K562 (cell line): ENCODE measurements around the gene RMI1. TPM values are rescaled to one million over a fixed set of nuclear protein-coding genes. Genes with fewer than 3 reads are reported as not detected.

Experiments
- ATAC-seq: fragments of 200-7000 bp; cut with Tn5 transposase; 3 replicates; pipeline ENCODE4 v1.9.1; 2020; ENCODE audit warnings: moderate library complexity
- BruUV-seq: library from RNA; stranded (reverse); fragments of 400-500 nt; replicated peaks from 2 replicates; lab custom pipeline; 2021; lab: Mats Ljungman, UMichigan
- CTCF ChIA-PET: fragments of 300-600 bp; formaldehyde crosslinking; extraction: SDS; loops from one replicate; lab custom pipeline; 2021; ENCODE audit warnings: low intra/inter-chr PET ratio; lab: Yijun Ruan, JAX
- POLR2A ChIA-PET: fragments of 300-600, 350-650 bp; sonication (Branson Sonifier 250); formaldehyde crosslinking; extraction: SDS; loops from one replicate; lab custom pipeline; 2021; ENCODE audit warnings: antibody characterized with exemption, inconsistent platforms; lab: Yijun Ruan, JAX
- DNase-seq, 4 experiments: peaks; one replicate each; pipeline versions ENCODE4 v3.0.0 to v3.0.0-alpha.2; 2011 to 2018; ENCODE audit warnings: low spot score in 3 of 4, mixed read lengths in 3 of 4; ENCODE audit errors: extremely low read depth in 1 of 4
- FAIRE-seq: peaks from 2 replicates; lab custom pipeline; 2011; peaks lifted over from hg19 to GRCh38; lab: Jason Lieb, UNC
- H2AFZ ChIP-seq: 2 replicates; pipeline ENCODE4 v1.6.0; 2011; ENCODE audit warnings: low read depth, low read length, control low read depth, inconsistent platforms
- H3K27ac ChIP-seq: fragments of 200-600 bp; 3 replicates; pipeline ENCODE4 v1.8.0; 2011; ENCODE audit warnings: low read depth, mild to moderate bottlenecking, control low read depth, inconsistent platforms, low read length, moderate library complexity, mixed read lengths; ENCODE audit errors: extremely low read depth
- H3K27me3 ChIP-seq, 2 experiments: fragments of 300-600 bp in 1 of 2; 2 replicates in 1 of 2; 3 replicates in 1 of 2; pipeline versions ENCODE4 v1.6.0 to v1.8.0; 2011; ENCODE audit warnings: inconsistent platforms in 2 of 2, low read length in 2 of 2, mild to moderate bottlenecking in 1 of 2, mixed read lengths in 1 of 2, moderate library complexity in 1 of 2; ENCODE audit not compliant: control insufficient read depth in 2 of 2, insufficient read depth in 2 of 2
- H3K36me3 ChIP-seq: fragments of 300-600 bp; 3 replicates; pipeline ENCODE4 v1.8.0; 2011; ENCODE audit warnings: mild to moderate bottlenecking, low read length, inconsistent platforms; ENCODE audit not compliant: control insufficient read depth, insufficient read depth
- H3K4me1 ChIP-seq, 2 experiments: fragments of 200-600 bp in 1 of 2; replicated peaks in 1 of 2; 2 replicates in 1 of 2; 3 replicates in 1 of 2; pipeline versions ENCODE4 v1.5.1 to v1.8.0; 2011; ENCODE audit warnings: inconsistent platforms in 2 of 2, low read length in 2 of 2, mild to moderate bottlenecking in 1 of 2, mixed read lengths in 1 of 2, moderate library complexity in 1 of 2; ENCODE audit not compliant: control insufficient read depth in 2 of 2, insufficient read depth in 2 of 2
- H3K4me2 ChIP-seq: 2 replicates; pipeline ENCODE4 v1.6.1; 2011; ENCODE audit warnings: low read length, control low read depth, inconsistent platforms, mixed read lengths; ENCODE audit not compliant: insufficient read depth
- H3K4me3 ChIP-seq: fragments of 200-600 bp; sonication (generic), shearing (Covaris generic); 2 replicates; pipeline ENCODE4 v1.5.1; 2016; ENCODE audit warnings: control low read depth, inconsistent platforms
- H3K79me2 ChIP-seq: fragments of 200-600 bp; 3 replicates; pipeline ENCODE4 v1.8.0; 2011; ENCODE audit warnings: low read length, inconsistent platforms; ENCODE audit not compliant: control insufficient read depth, insufficient read depth
- H3K9ac ChIP-seq, 2 experiments: 2 replicates each; pipeline versions ENCODE4 v1.6.0 to v1.6.1; 2011; ENCODE audit warnings: low read depth in 2 of 2, low read length in 2 of 2, control low read depth in 1 of 2, inconsistent platforms in 1 of 2, mild to moderate bottlenecking in 1 of 2, mixed read lengths in 1 of 2; ENCODE audit not compliant: insufficient read depth in 1 of 2
- H3K9me1 ChIP-seq: one replicate; pipeline ENCODE4 v1.6.0; 2011; ENCODE audit warnings: inconsistent platforms, mild to moderate bottlenecking, low read length, moderate library complexity; ENCODE audit not compliant: control insufficient read depth, insufficient read depth
- H3K9me3 ChIP-seq: replicated peaks from 2 replicates; pipeline ENCODE4 v1.5.1; 2011; ENCODE audit warnings: low read depth, low read length, inconsistent platforms; ENCODE audit not compliant: control insufficient read depth, insufficient read depth
- H4K20me1 ChIP-seq: replicated peaks from 2 replicates; pipeline ENCODE4 v1.6.1; 2011; ENCODE audit warnings: low read length, inconsistent platforms, mixed read lengths; ENCODE audit not compliant: control insufficient read depth, insufficient read depth
- ATF7 ChIP-seq: fragments of 450-650 bp; IDR thresholded peaks from 2 replicates; pipeline ENCODE4 v1.7.1; 2014; ENCODE audit warnings: mild to moderate bottlenecking, moderate library complexity
- BCOR ChIP-seq: fragments of 450-650 bp; IDR thresholded peaks from 2 replicates; pipeline ENCODE4 v1.6.1; 2016
- CHD4 ChIP-seq: fragments of 200-600 bp; sonication (generic); IDR thresholded peaks from 3 replicates; pipeline ENCODE4 v1.6.1; 2012; ENCODE audit warnings: low read depth, mild to moderate bottlenecking, mixed read lengths, low read length, inconsistent platforms; ENCODE audit not compliant: insufficient read depth, insufficient replicate concordance, poor library complexity, severe bottlenecking
- KLF13 ChIP-seq: fragments of 450-650 bp; IDR thresholded peaks from 2 replicates; pipeline ENCODE4 v1.6.1; 2016; ENCODE audit warnings: missing genetic modification characterization, low read depth, mild to moderate bottlenecking, missing compliant biosample characterization, moderate library complexity, borderline replicate concordance
- MYNN ChIP-seq, 2 experiments: sonication (generic); formaldehyde crosslinking in 1 of 2; IDR thresholded peaks; 2 replicates each; pipeline versions ENCODE4 v1.5.0 to v1.6.1; 2016 to 2020; ENCODE audit warnings: antibody characterized with exemption in 1 of 2, missing genetic modification reagents in 1 of 2
- NCOA2 ChIP-seq, 2 experiments: fragments of 450-650 bp; IDR thresholded peaks; 2 replicates each; pipeline ENCODE4 v1.6.1; 2018; ENCODE audit warnings: mild to moderate bottlenecking in 2 of 2, moderate library complexity in 1 of 2; ENCODE audit not compliant: partially characterized antibody in 2 of 2
- NR1H2 ChIP-seq: sonication (generic); formaldehyde crosslinking; IDR thresholded peaks from 2 replicates; pipeline ENCODE4 v1.4.0; 2020; ENCODE audit warnings: mild to moderate bottlenecking, missing genetic modification reagents
- NR3C1 ChIP-seq: sonication (generic); formaldehyde crosslinking; IDR thresholded peaks from 2 replicates; pipeline ENCODE4 v1.8.1; 2022; ENCODE audit warnings: missing genetic modification reagents
- PHF20 ChIP-seq: fragments of 450-650 bp; IDR thresholded peaks from 2 replicates; pipeline ENCODE4 v1.6.1; 2018; ENCODE audit not compliant: partially characterized antibody
- POLR3A ChIP-seq: IDR thresholded peaks from 2 replicates; pipeline ENCODE4 v1.6.1; 2011; ENCODE audit warnings: borderline replicate concordance, mild to moderate bottlenecking, moderate library complexity; ENCODE audit not compliant: insufficient read length, insufficient read depth; ENCODE audit errors: extremely low read depth
- PREB ChIP-seq: sonication (generic); formaldehyde crosslinking; IDR thresholded peaks from 2 replicates; pipeline ENCODE4 v1.8.1; 2023; ENCODE audit warnings: mild to moderate bottlenecking, missing genetic modification reagents
- RERE ChIP-seq: sonication (generic); formaldehyde crosslinking; IDR thresholded peaks from 2 replicates; pipeline ENCODE4 v1.8.0; 2023; ENCODE audit warnings: missing genetic modification reagents, mild to moderate bottlenecking, borderline replicate concordance
- TAL1 ChIP-seq: fragments of 450-650 bp; IDR thresholded peaks from 2 replicates; pipeline ENCODE4 v1.6.1; 2016; ENCODE audit warnings: mild to moderate bottlenecking
- ZBTB5 ChIP-seq: fragments of 450-650 bp; IDR thresholded peaks from 2 replicates; pipeline ENCODE4 v1.6.1; 2017; ENCODE audit warnings: antibody characterized with exemption
- ZNF696 ChIP-seq: fragments of 250-450 bp; sonication (Bioruptor Pico); conservative IDR thresholded peaks from 2 replicates; pipeline ENCODE4 v1.4.0; 2020; ENCODE audit warnings: mild to moderate bottlenecking, moderate library complexity
- WGBS: fragments of 100-300 bp; shearing (Covaris generic); methylation state at CpG from one replicate; pipeline ENCODE4 v1.1.6; 2016; ENCODE audit warnings: low coverage, mixed read lengths; ENCODE audit not compliant: insufficient coverage; ENCODE audit errors: missing lambda C conversion rate; 5-methylcytosine and 5-hydroxymethylcytosine counted together
- in situ Hi-C: fragments of 300-500 bp; cut with MboI; formaldehyde crosslinking; loops from 4 replicates; pipeline ENCODE4 v1.15.0; 2018; ENCODE audit warnings: inconsistent platforms, mixed read lengths
- intact Hi-C: fragments of 100-400 bp; cut with micrococcal nuclease; formaldehyde crosslinking; loops from 2 replicates; pipeline ENCODE4 v1.14.2; 2022
- polyA plus RNA-seq, 8 experiments: library from polyadenylated mRNA; depleted of rRNA in 4 of 8; stranded (reverse) in 5 of 8; unstranded in 3 of 8; fragments of >200 nt; fragmentation: Nextera tagmentation in 2 of 8; fragmentation: Illumina TruSeq in 1 of 8; extraction: Ambion mirVana in 2 of 8; extraction: Trizol in 1 of 8; gene quantifications; 2 replicates each; pipeline versions ENCODE4 v1.2.1 to v1.2.3, GENCODE V29; 2011 to 2014; ENCODE audit warnings: inconsistent platforms in 1 of 8, missing spikeins in 1 of 8
- total RNA-seq, 7 experiments: library from RNA; depleted of rRNA in 6 of 7; stranded (reverse); fragments of >200 nt in 6 of 7; fragmentation: Illumina TruSeq in 2 of 7; extraction: Trizol in 2 of 7; gene quantifications; 2 replicates each; pipeline versions ENCODE4 v1.2.1 to v1.2.3, GENCODE V29; 2011 to 2021; ENCODE audit warnings: low replicate concordance in 1 of 7

Gene RMI1
- total and polyA plus RNA-seq, 9 of the 15 experiments (the other 6 are each of a cell fraction or from before 2014, with no cell fraction given), result 3.0 to 17.4 (median 10.6) TPM

- intact Hi-C loops, result no loop called here
- ATAC-seq, result no peak
- no TSS peak for BruUV-seq
- no peak overlapping the region for H2AFZ ChIP-seq
- H4K20me1 ChIP-seq, result peaks cover 8% of the 10 kb centered on the region; the same call in 1 of the 2 replicates
- no peaks in the 10 kb centered on the region for H3K27me3 ChIP-seq
- ChIA-PET POLR2A (interaction anchor here (1.1 to 1.9 kb wide), 2 partner anchors 8 to 9 kb away, joined by 4 to 8 read pairs; partner anchors contain the start of genes HNRNPK and RMI1), CTCF (no interaction called here)
- no peaks in the 10 kb centered on the region for H3K9me3 ChIP-seq
- no peak overlapping the region for H3K4me2 ChIP-seq
- peaks cover 54% of the 10 kb centered on the region for H3K79me2 ChIP-seq
- no peak overlapping the region for H3K9ac ChIP-seq
- WGBS, result 93% methylated on average over 2 of the region's 2 CpGs
- H3K27ac ChIP-seq, result no peak overlapping the region
- no peaks in the 10 kb centered on the region; a peak in 1 of 5 replicates for H3K4me1 ChIP-seq
- no peaks in the 10 kb centered on the region for H3K9me1 ChIP-seq
- no peak overlapping the region for H3K4me3 ChIP-seq
- DNase-seq, result no peak
- no peak for FAIRE-seq
- in situ Hi-C loops, result no loop called here
- peaks cover 98% of the 10 kb centered on the region for H3K36me3 ChIP-seq
- no peak for TF ChIP-seq MYNN (IDR thresholded peaks at IDR 0.05)
- TF ChIP-seq MYNN (CRISPR knock-in tag; IDR thresholded peaks at IDR 0.05), result no peak
- no peak for TF ChIP-seq ATF7
- TF ChIP-seq ZNF696 (CRISPR knock-in tag), result no peak
- TF ChIP-seq TAL1, result no peak
- no peak for TF ChIP-seq ZBTB5
- no peak for TF ChIP-seq PREB (CRISPR knock-in tag)
- no peak for TF ChIP-seq RERE (CRISPR knock-in tag)
- TF ChIP-seq POLR3A, result no peak
- no peak for TF ChIP-seq BCOR
- no peak for TF ChIP-seq PHF20
- TF ChIP-seq CHD4, result no peak
- TF ChIP-seq NR3C1 (CRISPR knock-in tag), result no peak
- no peak for TF ChIP-seq NCOA2 (IDR thresholded peaks at IDR 0.05; ENCODE audit: partially characterized antibody in 2 of 2)
- TF ChIP-seq NR1H2 (CRISPR knock-in tag), result no peak
- no peak for TF ChIP-seq KLF13 (tag)
These were observed 8.3 kb upstream of the RMI1 start for GRCh38 chr9:83972286-83972685.
